Kasumi-1 (cell line): Measurements from ENCODE around the gene BTBD16.

ENCODE experiments used
- DNase-seq, 2 experiments: peaks; one replicate each; lab custom pipeline; 2025; lab: John Stamatoyannopoulos, UW

BTBD16 gene

DNA sequence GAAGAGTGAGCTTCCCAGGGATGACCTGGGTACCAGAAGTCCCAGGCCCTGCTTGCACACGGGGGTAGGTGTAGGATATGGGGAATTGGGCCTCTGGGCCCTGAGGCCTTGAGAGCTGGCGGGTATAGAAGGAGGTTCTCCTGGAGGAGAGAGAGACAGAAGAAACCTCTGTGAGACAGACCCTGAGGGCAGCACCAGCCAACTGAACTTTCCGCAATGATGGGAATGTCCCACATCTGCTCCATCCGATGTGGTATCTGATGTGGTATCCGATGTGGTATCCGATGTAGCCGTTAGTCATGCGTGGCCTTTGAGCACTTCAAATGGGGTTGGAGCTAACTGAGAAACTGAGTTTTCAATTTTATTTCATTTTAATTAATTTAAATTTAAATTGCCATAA lies 72.8 kb downstream of the BTBD16 start:
- no peak for DNase-seq

DNA sequence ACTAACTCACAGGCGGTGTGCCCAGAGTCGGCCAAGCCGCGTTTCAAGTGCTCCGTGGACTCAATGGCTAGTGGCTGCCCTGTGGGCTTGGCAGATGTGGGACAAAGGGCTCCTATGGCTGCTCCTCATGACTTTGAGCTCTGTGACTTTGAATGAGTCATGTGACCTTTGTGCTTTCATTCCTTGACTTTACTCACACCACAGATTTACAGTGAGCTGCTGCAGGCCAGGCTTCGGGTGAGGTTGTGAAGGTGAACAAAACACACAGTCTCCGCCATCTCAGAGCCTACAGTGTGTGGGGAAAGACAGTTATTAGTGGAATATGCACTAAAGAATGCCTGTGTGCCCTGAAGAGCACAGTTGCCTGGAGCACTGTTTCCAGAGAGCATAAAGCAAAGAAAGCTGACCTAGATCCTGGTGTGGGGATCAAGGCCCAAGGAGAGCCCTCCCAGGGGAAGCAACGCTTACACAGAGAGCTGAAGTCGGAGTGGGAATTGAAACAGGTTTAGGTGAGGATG lies 73.7 kb downstream of the BTBD16 start:
- no peak for DNase-seq

DNA sequence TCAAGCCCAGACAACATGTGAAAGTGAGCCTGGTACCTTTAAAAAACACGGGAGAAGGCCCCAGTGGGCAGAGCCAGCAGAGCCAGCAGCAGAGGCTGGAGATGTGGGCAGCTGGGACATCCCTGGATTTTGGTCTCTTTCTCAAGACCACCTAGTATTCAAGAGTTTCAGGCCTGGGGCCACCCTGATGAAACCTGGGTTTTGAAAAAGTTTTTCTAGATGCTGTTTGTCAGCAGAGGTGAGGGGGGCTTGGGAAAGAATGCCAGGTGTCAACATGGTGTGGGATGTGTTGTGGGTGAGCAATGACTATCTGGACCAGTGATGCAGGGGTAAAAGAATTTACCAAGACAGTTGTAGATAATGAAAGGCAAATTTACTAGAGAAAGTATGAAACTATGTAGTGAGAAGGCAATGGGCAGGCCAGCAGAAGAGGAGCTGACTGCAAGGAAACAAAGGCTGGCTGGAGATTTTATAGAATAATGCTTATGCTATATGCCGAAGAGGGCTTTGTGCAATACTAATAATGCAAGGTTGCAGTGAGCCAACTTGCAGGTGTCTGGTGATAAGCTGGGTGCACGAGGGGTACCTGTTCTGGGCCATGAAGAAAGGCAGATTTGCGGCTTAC lies 75.3 kb downstream of the BTBD16 start:
- no peak for DNase-seq

DNA sequence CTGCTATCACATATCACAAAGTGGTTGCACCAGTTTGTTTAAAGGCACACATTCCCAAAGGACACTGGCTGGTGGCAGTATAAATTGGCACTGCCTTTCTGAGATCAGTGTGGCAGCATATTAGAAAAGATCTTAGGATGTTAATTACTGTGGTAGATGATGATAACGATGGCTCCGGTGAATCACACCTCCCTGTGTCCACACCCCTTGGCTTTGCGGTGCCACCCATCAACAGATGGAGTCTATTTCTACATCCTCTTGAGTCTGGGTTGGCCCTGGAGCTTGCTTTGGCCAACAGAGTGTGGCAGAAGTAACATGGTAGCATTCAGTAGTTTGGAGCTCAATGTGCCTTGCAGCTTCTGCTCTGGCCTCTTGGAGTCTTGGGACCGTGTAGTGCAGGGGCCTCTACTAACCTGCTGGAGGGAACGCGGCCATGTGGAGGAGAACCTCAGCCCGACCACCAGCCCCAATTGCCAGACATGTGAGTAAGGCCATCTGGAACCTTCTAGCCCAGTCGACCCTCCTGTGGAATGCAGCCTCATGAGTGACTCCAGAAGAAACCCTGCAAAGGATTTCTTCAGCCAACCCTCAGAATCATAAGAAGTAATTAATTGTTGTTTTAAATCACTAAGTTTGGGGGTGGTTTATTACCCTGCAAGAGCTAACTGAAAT lies 76.2 kb downstream of the BTBD16 start:
- no peak for DNase-seq

DNA sequence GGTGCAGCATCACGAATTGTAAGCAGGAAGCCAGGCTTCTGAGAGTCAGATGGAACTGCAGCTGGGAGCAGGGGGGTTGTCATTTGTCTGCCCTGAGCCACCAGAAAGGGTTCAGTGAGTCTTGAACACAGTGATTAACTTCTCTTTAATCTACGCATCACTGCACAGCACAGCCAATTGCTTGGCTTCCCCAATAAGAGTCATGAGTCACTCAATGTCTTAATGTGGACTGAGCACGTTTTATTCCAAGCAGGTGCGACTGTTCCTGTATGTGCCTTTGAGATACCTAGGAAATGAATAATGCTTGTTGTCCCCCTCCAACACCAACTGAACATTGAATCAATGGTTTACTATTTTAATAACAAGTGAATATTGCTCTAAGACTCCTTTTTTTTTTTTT lies 77.4 kb downstream of the BTBD16 start:
- DNase-seq, result no peak

DNA sequence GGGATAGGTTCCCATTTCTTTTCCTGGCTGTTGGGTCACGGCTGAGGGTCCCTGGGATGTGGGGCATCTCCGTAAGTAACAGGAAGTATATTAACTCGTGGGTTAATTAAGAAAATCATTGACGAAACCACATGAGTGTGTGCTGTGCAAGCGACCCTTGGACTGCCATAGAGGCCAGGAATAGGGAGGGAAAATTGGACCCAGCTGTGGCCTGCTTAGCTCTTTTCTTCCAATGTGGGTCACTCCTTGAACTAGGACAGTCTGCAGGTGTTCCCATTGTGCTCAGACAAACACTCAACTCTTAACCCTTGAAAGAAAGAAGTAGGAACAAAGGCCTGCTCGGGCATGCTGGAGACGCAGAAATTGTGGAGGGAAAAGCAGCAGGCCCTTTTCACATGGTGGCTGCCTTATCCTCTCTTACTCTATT lies 77.9 kb downstream of the BTBD16 start:
- no peak for DNase-seq

DNA sequence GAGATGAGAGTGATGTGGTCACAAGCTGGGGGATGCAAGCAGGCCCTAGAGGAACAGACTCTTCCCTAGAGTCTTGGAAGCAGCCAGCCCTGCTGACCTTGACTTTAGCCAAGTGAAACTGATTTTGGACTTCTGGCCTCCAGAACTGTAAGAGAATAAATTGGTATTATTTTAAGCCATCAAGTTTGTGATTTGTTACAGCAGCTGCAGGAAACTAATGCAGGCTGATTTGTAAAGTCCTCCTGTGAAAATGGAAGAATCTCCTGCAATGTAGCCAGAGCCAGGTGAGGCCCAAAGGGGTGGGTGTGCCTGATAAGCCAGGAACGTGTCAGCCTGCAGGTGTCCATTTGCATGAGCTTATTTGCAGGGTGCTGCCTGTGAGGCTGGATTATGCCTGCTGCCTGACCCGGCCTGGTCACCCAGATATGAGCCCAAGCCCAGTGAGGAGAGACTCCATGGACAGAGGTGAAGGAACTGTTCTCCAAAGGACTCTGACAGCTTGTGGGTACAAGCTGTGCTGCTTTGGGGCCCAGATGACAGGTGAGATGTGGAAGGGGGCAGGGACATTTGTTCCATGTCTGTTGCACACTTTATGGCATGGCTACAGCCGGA lies 78.8 kb downstream of the BTBD16 start:
- DNase-seq, result no peak

DNA sequence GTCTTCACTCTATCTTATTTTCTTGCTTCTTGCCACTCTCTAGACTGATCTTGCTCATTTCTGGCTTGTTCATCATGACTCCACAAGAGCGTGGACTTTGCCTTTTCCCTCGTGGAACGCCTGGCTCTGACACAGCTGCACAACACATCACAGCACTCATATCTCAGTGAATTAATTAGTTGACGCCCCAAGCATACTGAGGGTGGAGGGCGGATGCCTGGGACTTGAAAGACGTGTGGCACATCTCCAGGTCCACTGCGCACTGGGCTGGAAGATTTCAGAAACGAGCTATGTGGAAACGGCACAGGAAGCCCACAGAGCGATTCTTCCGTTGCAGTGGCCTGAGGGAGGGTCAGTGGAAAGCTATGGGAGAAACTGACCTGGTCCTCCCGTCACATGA lies 79.8 kb downstream of the BTBD16 start:
- DNase-seq, result no peak

DNA sequence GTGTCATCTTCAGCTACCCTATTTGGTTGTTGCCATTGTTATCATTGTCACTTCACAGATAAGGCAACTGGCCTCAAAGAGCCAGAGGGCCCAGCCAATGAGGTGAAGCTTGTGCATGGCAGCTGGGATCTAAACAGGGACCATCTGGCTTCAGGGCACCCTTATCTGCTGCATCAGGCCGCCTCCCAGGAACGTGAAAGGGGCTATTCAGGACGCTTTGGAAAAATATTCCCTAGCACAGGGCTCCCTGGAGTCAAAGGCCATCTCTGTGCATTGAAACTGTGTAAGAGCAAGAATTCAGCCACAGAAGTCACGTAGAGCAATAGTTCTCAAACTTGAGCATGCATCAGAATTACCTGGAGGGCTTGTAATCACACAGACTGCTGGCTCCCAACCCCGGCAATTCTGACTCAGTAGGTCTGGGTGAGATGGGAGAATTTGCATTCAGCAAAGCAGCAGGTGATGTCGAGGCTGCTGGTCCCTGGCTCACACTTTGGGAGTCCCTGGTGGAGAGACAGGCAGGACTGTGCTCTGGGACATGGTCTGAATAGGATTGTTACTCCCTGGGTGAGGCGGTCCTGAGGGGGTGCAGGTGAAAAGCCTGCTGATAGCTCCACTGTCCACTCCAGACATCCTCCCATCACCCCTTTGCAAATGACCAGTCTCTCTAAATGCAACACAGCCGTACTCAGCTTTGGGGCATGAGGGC lies 81.9 kb downstream of the BTBD16 start:
- no peak for DNase-seq

DNA sequence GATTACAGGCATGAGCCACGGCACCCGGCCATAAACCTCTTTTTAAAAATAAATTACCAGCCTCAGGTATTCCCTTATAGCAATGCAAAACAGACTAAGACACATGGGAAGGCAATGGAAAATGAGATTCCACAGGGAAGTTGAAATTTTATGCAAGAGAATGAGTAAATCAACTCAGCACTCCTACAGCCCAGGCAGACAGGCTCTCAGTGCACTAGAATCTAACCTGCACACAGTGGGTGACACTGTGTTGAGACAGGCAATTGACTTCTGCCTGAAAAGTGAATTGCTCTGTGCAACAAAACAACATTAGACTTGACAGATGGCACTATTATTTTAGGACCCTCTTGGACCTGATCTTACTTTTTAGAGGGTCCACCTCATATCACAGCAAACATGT lies 83.3 kb downstream of the BTBD16 start:
- no peak for DNase-seq

DNA sequence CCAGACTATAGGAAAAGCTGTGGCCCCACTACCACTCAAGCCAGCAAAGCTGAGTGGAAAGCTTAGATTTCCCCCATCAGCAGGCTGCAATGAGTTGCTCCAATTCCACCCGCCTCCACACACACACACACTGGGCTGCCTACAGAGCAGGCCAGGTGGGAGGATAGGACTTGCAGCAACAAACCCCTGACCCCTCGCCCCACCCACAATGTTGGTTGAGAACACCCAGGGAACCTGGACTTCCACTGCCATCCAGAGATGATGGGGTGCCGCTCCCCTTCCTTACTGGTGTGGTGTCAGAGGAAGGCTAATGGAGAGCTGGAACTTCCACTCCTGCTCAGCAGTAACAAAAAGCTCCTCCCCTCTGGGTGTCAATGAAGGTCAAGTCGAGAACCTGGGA lies 86.6 kb downstream of the BTBD16 start:
- no peak for DNase-seq

DNA sequence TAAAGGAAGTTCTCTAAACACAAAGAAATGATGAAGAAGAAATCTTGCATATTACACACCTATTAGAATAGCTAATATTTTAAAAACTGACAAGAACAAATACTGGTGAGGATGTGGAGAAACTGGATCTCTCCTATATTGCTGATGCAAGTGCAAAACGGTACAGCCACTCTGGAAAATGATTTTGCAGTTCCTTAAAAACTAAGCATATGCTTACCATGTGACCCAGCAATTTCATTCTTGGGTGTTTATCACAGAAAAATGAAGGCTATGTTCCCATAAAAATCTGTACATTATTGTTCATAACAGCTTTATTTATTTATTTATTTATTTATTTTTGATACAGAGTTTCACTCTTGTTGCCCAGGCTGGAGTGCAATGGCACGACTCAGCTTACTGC lies 88.5 kb downstream of the BTBD16 start:
- no peak for DNase-seq

DNA sequence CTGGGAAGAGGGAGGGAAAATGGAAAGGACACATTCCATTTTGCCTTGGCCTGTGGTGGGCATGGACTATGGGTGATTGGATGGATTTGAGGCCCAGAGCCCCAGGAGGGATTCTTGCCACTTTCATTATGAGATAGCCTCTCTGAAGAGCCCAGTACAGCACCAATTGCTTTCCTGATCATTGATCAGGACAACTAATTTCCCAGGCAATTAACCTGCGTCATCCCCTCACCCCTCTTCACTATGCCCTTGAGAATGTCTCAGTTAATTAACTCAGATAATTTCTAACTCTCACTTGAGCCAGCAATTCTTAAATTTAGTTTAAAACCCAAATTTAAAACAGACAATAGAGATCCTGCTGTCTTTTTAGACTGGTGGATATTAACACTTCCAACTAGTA lies 90.0 kb downstream of the BTBD16 start:
- no peak for DNase-seq

DNA sequence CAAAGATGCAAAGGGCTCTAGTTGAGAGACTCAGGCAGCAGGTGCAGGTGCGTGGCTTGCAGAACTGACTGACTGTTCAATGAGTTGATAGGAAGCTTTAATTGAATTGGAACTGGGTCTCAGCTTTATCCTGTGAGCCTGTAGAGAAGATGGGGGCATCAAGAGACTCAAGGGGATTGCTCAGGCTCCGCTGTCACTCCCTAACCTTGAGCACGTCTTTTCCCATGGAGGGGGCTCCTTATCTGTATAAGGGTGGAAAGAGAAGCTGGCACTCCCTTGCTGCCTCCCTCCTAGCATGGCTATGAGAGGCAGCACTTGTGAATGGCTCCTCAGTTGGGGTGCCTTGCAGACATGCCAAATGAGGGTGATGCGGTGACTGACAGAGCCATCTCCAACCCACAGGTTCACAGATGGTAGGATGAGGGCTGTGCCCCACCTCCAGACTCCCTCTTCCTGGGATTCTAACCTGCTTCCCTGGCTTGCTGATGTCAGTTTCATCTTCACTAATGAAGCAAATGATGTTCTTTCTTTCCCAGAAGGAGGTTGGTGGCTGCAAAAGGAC lies 91.0 kb downstream of the BTBD16 start:
- DNase-seq, result no peak

DNA sequence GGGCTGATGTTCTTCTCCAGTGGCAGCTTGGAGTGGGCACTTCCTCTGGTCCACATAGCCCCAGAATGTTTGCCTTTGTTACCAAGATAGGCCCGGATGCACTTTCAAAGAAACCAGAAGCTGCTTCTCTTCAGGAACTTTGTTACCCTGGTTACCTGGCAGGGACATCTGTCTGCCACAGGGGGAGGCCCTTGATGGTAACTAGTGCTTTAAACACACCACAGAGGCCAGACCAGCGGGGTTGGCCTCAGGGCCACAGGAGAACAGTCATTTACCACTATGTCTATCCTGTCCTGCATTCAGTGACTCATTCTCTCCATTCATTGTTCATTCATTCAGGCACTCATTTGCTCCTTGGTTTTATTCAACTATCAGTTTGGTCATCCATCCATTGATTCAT lies 91.5 kb downstream of the BTBD16 start:
- DNase-seq, result no peak

DNA sequence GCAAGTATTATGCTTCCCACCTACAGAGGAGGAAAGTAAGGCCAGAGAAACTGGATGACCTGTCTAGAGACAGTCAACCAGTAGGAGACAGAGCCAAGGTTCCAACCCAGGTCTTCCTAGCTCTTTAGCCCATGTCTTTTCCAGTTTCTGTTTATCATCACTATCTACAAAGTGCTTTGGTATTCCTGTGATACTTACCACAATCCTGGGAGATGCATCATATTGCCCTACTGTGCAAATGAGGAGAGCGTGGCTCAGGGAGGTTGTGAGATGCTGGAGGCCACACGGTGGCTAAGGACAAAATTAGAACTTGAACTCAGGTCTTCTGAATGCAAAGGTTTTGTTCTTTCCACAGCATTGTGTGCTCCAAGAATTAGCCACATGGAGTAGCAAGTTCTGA lies 92.2 kb downstream of the BTBD16 start:
- DNase-seq, result no peak

DNA sequence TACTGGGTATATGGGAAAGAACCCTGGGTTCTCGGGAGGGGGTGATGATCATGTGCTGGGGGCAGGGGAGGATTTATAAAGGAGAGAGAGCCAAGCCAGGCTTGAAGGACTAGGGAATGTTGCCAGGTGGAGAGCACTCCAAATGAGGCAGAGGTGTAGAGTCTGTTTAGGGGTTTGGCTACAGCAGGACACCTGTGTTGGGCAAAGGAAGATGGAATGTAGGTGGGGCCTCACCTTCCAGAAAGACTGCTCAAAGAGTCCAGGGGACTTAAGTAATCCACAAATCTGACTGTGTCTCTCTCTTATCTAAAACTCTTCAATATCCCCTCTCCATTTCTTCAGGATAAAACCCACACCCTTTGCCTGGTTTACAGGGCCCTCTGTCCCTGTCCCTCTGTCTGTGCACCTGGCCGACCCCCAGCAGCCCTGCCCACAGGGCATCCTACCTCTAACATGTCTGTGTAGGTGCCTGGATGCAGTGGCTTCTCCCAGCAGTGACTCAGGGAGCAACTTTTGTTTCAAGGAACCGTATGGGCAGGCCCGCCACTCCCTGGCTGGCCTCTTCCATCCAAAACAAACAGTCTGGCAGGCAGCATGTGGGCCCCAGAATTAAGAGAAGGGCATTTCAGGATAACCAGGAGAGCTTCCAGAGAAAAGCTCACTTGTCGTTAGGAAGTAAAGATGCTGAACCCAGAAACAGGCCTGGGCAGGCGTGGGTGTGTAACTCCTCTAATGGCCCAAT lies 92.8 kb downstream of the BTBD16 start:
- no peak for DNase-seq

DNA sequence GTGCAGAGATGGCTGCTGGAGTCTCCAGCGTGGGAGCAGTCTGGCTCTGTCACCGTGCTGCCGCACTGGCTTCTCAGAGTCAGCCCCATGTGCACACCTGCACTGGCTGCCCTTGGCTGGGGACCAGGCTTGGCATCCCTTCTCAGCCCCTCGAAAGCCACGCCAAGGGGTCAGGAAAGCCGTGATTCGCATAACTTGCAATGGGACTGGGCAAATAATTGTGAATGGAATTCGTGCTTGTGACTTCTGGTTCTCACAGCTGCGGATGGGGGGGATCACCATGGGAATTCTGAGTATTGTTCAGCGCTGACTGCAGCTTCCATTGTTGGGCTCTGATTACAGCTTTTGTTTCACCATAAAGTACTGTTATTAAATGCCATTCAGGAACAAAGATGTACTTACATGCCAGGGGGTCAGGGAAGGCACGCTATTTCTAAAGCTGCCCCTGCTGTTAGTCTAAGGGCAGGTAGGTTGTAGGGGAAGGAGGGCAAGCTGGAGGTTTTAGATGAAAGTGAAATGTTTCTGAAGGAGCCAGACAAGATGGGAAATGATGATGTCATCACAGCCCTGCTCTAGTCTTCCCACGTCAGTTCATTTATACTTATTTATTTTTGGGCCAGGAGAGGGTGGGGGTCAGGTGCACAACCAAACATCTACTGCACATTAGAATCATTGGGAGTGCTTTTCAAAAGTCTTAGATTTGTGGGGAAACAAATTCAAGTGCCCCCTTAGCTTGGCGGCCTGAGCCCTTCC lies 97.6 kb downstream of the BTBD16 start:
- no peak for DNase-seq

DNA sequence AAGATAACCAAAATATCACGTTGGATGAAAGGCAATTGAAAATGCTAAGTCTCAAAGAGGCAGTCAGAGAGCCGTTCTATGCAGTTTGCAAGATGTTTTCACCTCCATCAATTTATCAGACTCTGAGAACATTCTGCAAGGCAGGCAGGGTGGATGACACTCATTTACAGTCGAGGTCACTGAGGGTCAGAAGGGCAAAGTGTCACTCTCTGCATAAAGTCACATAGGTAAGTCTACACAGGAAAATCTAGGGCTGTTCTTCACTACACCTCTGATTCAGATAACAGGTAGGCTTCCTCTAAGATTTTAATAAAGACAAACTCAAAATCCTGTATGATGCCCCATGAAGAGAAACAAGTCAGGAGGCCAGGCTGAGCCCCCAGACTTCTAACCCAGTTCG lies 102.0 kb downstream of the BTBD16 start:
- DNase-seq, result no peak

DNA sequence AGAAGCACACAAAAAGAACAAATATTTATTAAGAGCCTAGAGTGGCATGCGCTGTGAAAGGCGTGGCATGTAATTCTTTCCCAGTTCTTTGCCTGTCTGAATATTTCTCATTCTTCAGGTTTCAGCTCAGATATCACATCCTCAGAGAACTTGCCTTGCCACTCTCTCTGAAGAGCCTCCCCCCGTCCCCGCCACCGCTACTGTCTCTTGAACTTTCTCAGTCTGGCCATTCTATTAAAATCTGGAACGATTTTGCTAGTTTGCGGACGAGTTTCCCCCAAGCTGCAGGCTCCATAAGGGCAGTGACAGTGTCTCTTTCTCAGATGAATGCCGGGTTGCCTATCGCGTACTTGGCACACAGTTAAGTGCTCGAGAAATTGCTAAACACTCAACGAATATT lies 102.6 kb downstream of the BTBD16 start:
- no peak for DNase-seq

DNA sequence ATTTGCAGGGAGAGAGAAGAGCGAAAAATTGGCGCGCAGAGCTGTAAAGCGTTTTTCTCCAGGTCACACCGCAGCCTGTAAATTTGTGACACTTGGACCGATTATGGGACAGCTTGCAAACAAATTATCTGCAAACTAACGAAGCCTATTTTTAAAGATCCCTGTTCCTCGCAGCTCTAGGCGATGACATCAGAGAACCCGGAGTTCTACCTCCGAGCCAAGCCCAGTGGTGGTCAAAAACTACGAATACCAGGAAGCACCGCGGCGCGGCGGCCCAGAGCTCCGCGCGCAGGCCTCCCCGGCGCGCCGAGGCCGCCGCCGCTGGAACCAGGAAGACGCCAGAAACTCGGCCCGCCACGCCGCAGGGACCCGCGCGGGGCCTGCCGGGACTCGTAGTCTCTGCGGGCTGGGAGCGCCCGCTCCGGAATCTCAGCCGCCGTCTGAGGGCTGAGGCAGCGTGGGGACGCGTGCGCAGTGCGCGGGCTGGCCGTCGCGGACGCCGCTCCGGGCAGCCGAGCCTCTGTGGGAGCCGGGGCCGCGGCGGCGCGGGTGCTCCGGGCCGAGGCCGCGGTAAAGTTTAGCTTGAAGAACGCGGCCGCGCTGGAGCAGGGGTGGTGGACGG lies 103.3 kb downstream of the BTBD16 start, which contains the start of gene PLEKHA1:
Gene PLEKHA1, plus strand, starts transcription at position 472 of the 622 bp plus-strand sequence. CDS start 18,493 bp downstream, outside the sequence.
- DNase-seq, result peak; percentile 94
